Keratinocyte (primary cell): Measurements from ENCODE around the gene NKX6-1.

Experiments used
- CTCF ChIP-seq, 3 experiments: IDR thresholded peaks in 1 of 3; conservative IDR thresholded peaks in 1 of 3; optimal IDR thresholded peaks in 1 of 3; 2 replicates in 2 of 3; 3 replicates in 1 of 3; pipeline versions ENCODE3 to v1.5.1; 2011; ENCODE audit warnings: low read length in 3 of 3, mild to moderate bottlenecking in 3 of 3, moderate library complexity in 2 of 3, control low read depth in 1 of 3, inconsistent platforms in 1 of 3; ENCODE audit not compliant: insufficient read depth in 2 of 3; ENCODE audit errors: extremely low read depth in 1 of 3
- EZH2 ChIP-seq: IDR thresholded peaks from one replicate; pipeline ENCODE4 v1.6.1; 2012; ENCODE audit warnings: inconsistent platforms, mild to moderate bottlenecking, low read length, moderate library complexity

- no peak for TF ChIP-seq EZH2
- TF ChIP-seq CTCF (optimal IDR thresholded peaks at IDR 0.05 in 1 of 3, IDR thresholded peaks at IDR 0.05 in 1 of 3, conservative IDR thresholded peaks at IDR 0.05 in 1 of 3; ENCODE audit: extremely low read depth in 1 of 3, insufficient read depth in 2 of 3, low read length in 3 of 3), result no peak
Observed at GRCh38 chr4:84547211-84547610, 48.1 kb upstream of the NKX6-1 start.
